Aorta (tissue), 5 donors: Measurements from ENCODE around the gene EIF3K. TPM values are rescaled to one million over a fixed set of nuclear protein-coding genes. Genes with fewer than 3 reads are reported as not detected.
"Not testable (repeated sequence)": the region's sequence is repeated elsewhere in the genome, so short reads cannot be mapped to it uniquely, and the experiment has no call there.

Experiments
- ATAC-seq: fragments of 200-7000 bp; cut with Tn5 transposase; one replicate; pipeline ENCODE4 v1.9.1; 2022; ENCODE audit warnings: moderate library complexity; ENCODE audit not compliant: low FRiP score
- DNase-seq, 2 donors: peaks; one replicate each; pipeline ENCODE4 v3.0.0-alpha.2; 2020
- H3K27ac ChIP-seq, 2 donors: one replicate each; pipeline ENCODE4 v1.5.1; 2013; ENCODE audit warnings: low read length in 2 of 2, mild to moderate bottlenecking in 2 of 2, moderate library complexity in 2 of 2, control low read depth in 1 of 2, inconsistent platforms in 1 of 2, low read depth in 1 of 2
- H3K27me3 ChIP-seq, 2 donors: one replicate each; pipeline ENCODE4 v1.6.1; 2013; ENCODE audit warnings: control low read depth in 1 of 2, low read length in 1 of 2, mild to moderate bottlenecking in 1 of 2, moderate library complexity in 1 of 2; ENCODE audit not compliant: insufficient read depth in 2 of 2, control insufficient read depth in 1 of 2
- H3K36me3 ChIP-seq, 2 donors: one replicate each; pipeline ENCODE4 v1.6.1; 2013; ENCODE audit warnings: control low read depth in 1 of 2, low read length in 1 of 2, mild to moderate bottlenecking in 1 of 2; ENCODE audit not compliant: insufficient read depth in 2 of 2, control insufficient read depth in 1 of 2
- H3K4me1 ChIP-seq, 2 donors: one replicate each; pipeline ENCODE4 v1.6.1; 2013; ENCODE audit warnings: low read length in 2 of 2, control low read depth in 1 of 2, mild to moderate bottlenecking in 1 of 2, moderate library complexity in 1 of 2; ENCODE audit not compliant: insufficient read depth in 2 of 2, control insufficient read depth in 1 of 2
- H3K4me3 ChIP-seq, 2 donors: one replicate each; pipeline ENCODE4 v1.5.1; 2013; ENCODE audit warnings: low read length in 2 of 2, control low read depth in 1 of 2, mild to moderate bottlenecking in 1 of 2
- H3K9me3 ChIP-seq: one replicate; pipeline ENCODE4 v1.6.1; 2013; ENCODE audit warnings: mild to moderate bottlenecking, low read length; ENCODE audit not compliant: control insufficient read depth
- WGBS, 2 donors: extraction: QIAGEN DNeasy Blood & Tissue Kit; methylation state at CpG; one replicate each; pipeline ENCODE4 v1.1.7; 2013; 5-methylcytosine and 5-hydroxymethylcytosine counted together
- intact Hi-C, 2 donors: fragments of 100-400 bp; cut with DNase I; formaldehyde crosslinking; loops; one replicate each; pipeline versions ENCODE4 v1.14.2 to v1.15.0; 2022
- polyA plus RNA-seq, 2 donors: library from polyadenylated mRNA; stranded (reverse); fragments of 200-250 nt; gene quantifications; one replicate each; pipeline ENCODE4 v1.2.3, GENCODE V29; 2013
- total RNA-seq, 2 donors: library from RNA; stranded (reverse); fragmentation: NEBNext Ultra II Directional; extraction: Animal tissue kit (Norgen Biotek cat#: 25700); gene quantifications; one replicate each; pipeline ENCODE4 v1.2.1, GENCODE V29; 2021
- donor health status: healthy with polysubstance abuse.
- donor health status: Bipolar disorder and iron deficiency.
- donor health status: DM: no; HTN: no; CAD: no.
- donor health status: DM: no; HTN: no; CAD: no.
- donor health status: DM: yes; HTN: yes; CAD: no.

The EIF3K gene
- total and polyA plus RNA-seq, 4 donors = 171 to 445 (median 241) TPM

DNA sequence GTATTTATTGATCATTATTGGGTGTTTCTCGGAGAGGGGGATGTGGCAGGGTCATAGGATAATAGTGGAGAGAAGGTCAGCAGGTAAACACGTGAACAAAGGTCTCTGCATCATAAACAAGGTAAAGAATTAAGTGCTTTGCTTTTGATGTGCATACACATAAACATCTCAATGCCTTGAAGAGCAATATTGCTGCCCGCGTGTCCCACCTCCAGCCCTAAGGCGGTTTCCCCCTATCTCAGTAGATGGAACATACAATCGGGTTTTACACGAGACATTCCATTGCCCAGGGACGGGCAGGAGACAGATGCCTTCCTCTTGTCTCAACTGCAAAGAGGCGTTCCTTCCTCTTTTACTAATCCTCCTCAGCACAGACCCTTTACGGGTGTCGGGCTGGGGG, 12.3 kb downstream of the EIF3K start:
- not testable (repeated sequence) for ATAC-seq, H3K4me3 ChIP-seq, DNase-seq, H3K27me3 ChIP-seq, H3K36me3 ChIP-seq, H3K27ac ChIP-seq, H3K9me3 ChIP-seq, H3K4me1 ChIP-seq
- 80 to 85% methylated on average over 11 of the region's 11 CpGs for WGBS, 2 donors
- intact Hi-C loops = loop anchor here (5.0 to 10.0 kb wide), 3 partner anchors 116 to 294 kb away; partner anchors contain the start of gene FAM98C (in 1 of the 2)

DNA sequence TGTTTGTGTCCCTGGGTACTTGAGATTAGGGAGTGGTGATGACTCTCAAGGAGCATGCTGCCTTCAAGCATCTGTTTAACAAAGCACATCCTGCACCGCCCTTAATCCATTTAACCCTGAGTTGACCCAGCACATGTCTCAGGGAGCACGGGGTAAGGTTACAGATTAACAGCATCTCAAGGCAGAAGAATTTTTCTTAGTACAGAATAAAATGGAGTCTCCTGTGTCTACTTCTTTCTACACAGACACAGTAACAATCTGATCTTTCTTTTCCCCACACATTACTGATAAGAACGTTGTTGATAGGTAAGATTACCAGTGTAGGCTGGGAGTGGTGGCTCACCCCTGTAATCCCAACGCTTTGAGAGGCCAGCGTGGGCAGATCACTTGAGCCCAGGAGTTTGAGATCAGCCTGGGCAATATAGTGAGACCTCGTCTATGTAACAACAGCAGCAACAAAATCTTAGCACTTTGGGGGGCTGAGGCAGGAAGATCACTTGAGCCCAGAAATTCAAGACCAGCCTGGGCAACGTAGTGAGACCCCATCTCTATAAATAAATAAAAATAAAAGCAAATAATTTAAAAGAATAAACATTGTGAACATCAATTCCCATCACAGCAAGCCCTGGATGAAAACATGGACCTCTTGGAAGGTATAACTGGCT, 13.0 kb downstream of the EIF3K start:
- H3K27me3 ChIP-seq, DNase-seq, H3K4me3 ChIP-seq, H3K9me3 ChIP-seq, ATAC-seq, H3K27ac ChIP-seq, H3K36me3 ChIP-seq, H3K4me1 ChIP-seq: not testable (repeated sequence)
- intact Hi-C loops = loop anchor here (5.0 to 10.0 kb wide), 3 partner anchors 117 to 293 kb away; partner anchors contain the start of gene FAM98C (in 1 of the 2)
- 76 to 78% methylated on average over 7 of the region's 7 CpGs for WGBS, 2 donors

GRCh38 chr19:38632476-38633213, 13.7 kb downstream of the EIF3K start:
- H3K4me3 ChIP-seq = no peak overlapping the region
- H3K9me3 ChIP-seq = no peaks in the 10 kb centered on the region
- DNase-seq (no peak), ATAC-seq (no peak)
- H3K36me3 ChIP-seq = no peaks in the 10 kb centered on the region
- no peaks in the 10 kb centered on the region for H3K4me1 ChIP-seq
- intact Hi-C loops = loop anchor here (5.0 to 10.0 kb wide), 3 partner anchors 118 to 292 kb away; partner anchors contain the start of gene FAM98C (in 1 of the 2)
- no peak overlapping the region for H3K27ac ChIP-seq
- no peaks in the 10 kb centered on the region for H3K27me3 ChIP-seq
- WGBS, 2 donors = 90 to 92% methylated on average over 16 of the region's 16 CpGs

- Histone ChIP-seq H3K4me3 (no peak overlapping the region), H3K36me3 (no peaks in the 10 kb centered on the region), H3K9me3 (no peaks in the 10 kb centered on the region), H3K27me3 (no peaks in the 10 kb centered on the region), H3K4me1 (no peaks in the 10 kb centered on the region), H3K27ac (no peak overlapping the region)
- peak; percentile 79 to 94 for DNase-seq
- intact Hi-C loops = loop anchor here (1.0 to 10.0 kb wide), 5 partner anchors 120 to 290 kb away; partner anchors contain the start of gene FAM98C (in 1 of the 2)
- peak; percentile 80 for ATAC-seq
- WGBS, 2 donors = 64 to 67% methylated on average over 17 of the region's 17 CpGs
Measured at GRCh38 chr19:38634757-38635482, 15.9 kb downstream of the EIF3K start.

DNA sequence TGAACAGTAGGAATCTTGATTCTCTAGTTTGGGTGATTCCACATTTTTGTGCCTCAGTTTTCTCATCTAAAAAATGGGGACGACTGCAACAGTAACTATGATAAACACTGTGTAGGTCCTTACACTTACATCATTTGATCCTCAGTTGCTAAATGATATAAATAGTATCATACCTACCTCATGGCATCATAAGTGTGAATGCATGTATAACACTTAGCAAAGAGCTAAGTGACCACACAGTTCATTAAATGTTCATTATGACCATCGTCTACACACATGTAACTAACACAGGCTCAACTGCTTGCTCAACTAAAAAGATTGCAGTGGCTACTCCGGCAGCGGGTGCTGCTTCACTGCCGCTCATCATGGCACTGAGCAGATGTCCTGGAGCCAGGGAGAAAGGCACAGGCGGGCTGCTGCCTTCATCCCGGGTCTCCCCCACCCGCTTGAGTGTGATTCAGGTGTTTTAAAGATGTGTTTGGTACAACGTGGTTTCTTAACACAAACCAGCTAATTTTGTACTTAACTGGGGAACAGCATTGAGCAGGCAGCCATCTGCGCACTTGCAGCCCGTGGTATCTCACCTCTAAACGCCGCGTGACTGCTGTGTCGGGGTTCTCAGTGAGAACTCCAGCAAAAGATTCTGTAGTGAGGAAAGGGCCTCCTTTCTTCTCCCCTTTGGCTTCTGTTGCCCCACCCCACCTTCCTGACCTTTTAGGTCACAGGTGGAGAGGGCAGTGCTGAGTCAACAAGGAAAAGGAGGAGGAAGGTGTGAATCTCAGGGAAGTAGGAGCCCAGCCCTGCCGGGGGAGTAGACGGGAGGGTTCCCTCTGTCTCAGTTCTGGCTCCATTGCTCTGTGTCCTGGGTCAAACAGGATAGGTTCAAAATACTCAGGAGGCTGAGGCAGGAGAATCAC, 16.8 kb downstream of the EIF3K start:
- no peaks in the 10 kb centered on the region for H3K4me1 ChIP-seq
- intact Hi-C loops = loop anchor here (5.0 to 10.0 kb wide), 3 partner anchors 121 to 289 kb away; no protein-coding TSS in a partner anchor
- no peaks in the 10 kb centered on the region for H3K36me3 ChIP-seq
- 87 to 89% methylated on average over 17 of the region's 17 CpGs for WGBS, 2 donors
- no peak for ATAC-seq
- no peaks in the 10 kb centered on the region for H3K9me3 ChIP-seq
- no peak overlapping the region for H3K27ac ChIP-seq
- H3K27me3 ChIP-seq = no peaks in the 10 kb centered on the region
- H3K4me3 ChIP-seq = no peak overlapping the region
- DNase-seq = no peak

DNA sequence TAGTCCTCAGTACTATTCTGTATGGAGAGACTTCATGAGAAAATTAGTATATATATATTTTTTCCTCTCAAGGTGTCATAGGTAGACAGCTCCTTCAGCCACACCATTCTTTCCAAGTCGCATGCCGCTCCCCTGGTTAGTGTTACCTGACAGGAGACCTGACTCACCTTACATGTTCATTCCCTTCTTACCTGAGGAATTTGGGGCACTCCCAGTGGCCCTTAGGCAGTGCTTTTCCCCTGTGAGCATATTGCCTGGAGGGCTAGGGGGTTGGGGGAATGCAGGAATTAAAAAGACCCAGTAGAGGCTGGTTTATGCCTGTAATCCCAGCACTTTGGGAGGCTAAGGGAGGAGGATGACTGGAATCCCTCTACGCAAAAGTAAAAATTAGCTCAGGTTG, 19.5 kb downstream of the EIF3K start:
- H3K9me3 ChIP-seq = no peaks in the 10 kb centered on the region
- H3K4me3 ChIP-seq = no peak overlapping the region
- no peaks in the 10 kb centered on the region for H3K4me1 ChIP-seq
- H3K27me3 ChIP-seq = no peaks in the 10 kb centered on the region
- WGBS, 2 donors = 97 to 98% methylated on average over 3 of the region's 3 CpGs
- no peak for DNase-seq
- ATAC-seq = no peak
- H3K27ac ChIP-seq = no peak overlapping the region
- intact Hi-C loops = loop anchor here (5.0 to 10.0 kb wide), 3 partner anchors 124 to 286 kb away; no protein-coding TSS in a partner anchor
- H3K36me3 ChIP-seq = no peaks in the 10 kb centered on the region

DNA sequence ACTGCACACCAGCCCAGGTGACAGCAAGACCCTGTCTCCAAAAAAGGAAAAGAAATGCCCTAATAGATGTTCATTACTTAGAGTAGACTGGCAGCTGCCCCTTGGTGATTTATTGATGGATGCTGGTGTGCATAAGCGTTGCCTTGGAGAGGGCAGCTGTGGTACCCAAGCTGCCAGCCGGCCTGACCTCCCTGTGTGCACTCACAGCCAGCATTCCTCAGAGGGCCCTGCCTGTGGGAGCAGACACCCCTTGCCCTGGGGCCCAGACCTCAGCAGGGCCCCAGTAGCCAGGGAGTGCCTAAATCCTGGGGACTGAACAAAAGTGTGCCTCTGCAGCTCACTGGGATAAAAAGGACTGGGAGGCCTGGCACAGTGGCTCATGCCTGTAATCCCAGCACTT, 20.7 kb downstream of the EIF3K start:
- Histone ChIP-seq H3K27ac (no peak overlapping the region), H3K4me3 (no peak overlapping the region), H3K27me3 (no peaks in the 10 kb centered on the region), H3K36me3 (no peaks in the 10 kb centered on the region), H3K9me3 (no peaks in the 10 kb centered on the region), H3K4me1 (no peaks in the 10 kb centered on the region)
- ATAC-seq = no peak
- DNase-seq = no peak
- WGBS, 2 donors = 82 to 88% methylated on average over 2 of the region's 2 CpGs
- intact Hi-C loops = loop anchor here (5.0 to 10.0 kb wide), 3 partner anchors 125 to 285 kb away; no protein-coding TSS in a partner anchor

DNA sequence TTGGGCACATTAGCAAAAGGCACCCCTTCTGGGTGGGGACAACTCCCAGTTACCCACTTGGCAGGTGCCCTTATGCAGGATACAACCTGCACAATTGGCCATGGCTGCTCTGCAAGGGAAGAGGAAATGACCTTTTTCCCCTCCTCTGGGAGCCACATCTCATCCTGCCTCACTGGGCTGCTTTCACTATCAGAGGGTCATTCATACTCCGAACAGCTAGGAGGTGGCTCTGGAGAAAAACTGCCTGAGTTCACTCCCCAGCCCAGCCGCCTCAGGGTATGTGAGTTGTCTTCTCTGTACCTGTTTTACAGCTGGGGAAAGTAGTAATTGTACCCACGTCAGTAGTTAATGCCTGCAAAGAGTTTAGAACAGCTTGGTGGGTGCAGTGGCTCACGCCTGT, 21.4 kb downstream of the EIF3K start:
- no peak for ATAC-seq

More for the DNA sequence above, 21.4 kb downstream of the EIF3K start:
- no peaks in the 10 kb centered on the region for H3K27me3 ChIP-seq
- no peaks in the 10 kb centered on the region for H3K36me3 ChIP-seq
- no peaks in the 10 kb centered on the region for H3K9me3 ChIP-seq
- no peak overlapping the region for H3K4me3 ChIP-seq
- intact Hi-C loops = no loop called here
- no peak overlapping the region for H3K27ac ChIP-seq
- DNase-seq = no peak
- WGBS, 2 donors = 82 to 85% methylated on average over 4 of the region's 4 CpGs
- H3K4me1 ChIP-seq = no peaks in the 10 kb centered on the region
